ENCODE data around the gene PTX4. TPM values are rescaled to one million over a fixed set of nuclear protein-coding genes. Genes with fewer than 3 reads are reported as not detected.

The PTX4 gene
- total RNA-seq, 1 donor from 2014 or later = 1.0 TPM

GRCh38 chr16:1494129-1494640 is 5.4 kb upstream of the PTX4 start:
- Histone ChIP-seq H3K9me3 (ENCODE audit: control insufficient read depth in 3 of 3, low read length in 3 of 3) (no peaks in the 10 kb centered on the region), H3K36me3 (ENCODE audit: control insufficient read depth in 3 of 3, insufficient read depth in 3 of 3, low read length in 3 of 3) (peaks cover 26 to 35% (median 33%) of the 10 kb centered on the region in 3 donors), H3K27me3 (ENCODE audit: control insufficient read depth in 3 of 3, insufficient read depth in 3 of 3, low read length in 3 of 3) (no peaks in the 10 kb centered on the region), H3K4me1 (ENCODE audit: control insufficient read depth in 3 of 3, insufficient read depth in 3 of 3, low read length in 3 of 3) (peaks cover 20 to 22% (median 22%) of the 10 kb centered on the region in 3 donors), H3K4me3 (ENCODE audit: low read length in 3 of 3) (peak overlapping the region; percentile 78 to 86 (median 86)), H3K9ac (ENCODE audit: low read depth in 1 of 3, low read length in 3 of 3) (peak overlapping the region; percentile 77 to 90 (median 84)), H3K27ac (ENCODE audit: low read depth, low read length) (peak overlapping the region; percentile 87)

- Histone ChIP-seq H3K9me3 (ENCODE audit: control insufficient read depth in 3 of 3, low read length in 3 of 3) (no peaks in the 10 kb centered on the region), H3K9ac (ENCODE audit: low read depth in 1 of 3, low read length in 3 of 3) (peak overlapping the region; percentile 77 to 90 (median 84)), H3K36me3 (ENCODE audit: control insufficient read depth in 3 of 3, insufficient read depth in 3 of 3, low read length in 3 of 3) (peaks cover 22 to 30% (median 29%) of the 10 kb centered on the region in 3 donors), H3K4me3 (ENCODE audit: low read length in 3 of 3) (peak overlapping the region; percentile 78 to 86 (median 86)), H3K27me3 (ENCODE audit: control insufficient read depth in 3 of 3, insufficient read depth in 3 of 3, low read length in 3 of 3) (no peaks in the 10 kb centered on the region), H3K27ac (ENCODE audit: low read depth, low read length) (peak overlapping the region; percentile 87), H3K4me1 (ENCODE audit: control insufficient read depth in 3 of 3, insufficient read depth in 3 of 3, low read length in 3 of 3) (peaks cover 20 to 22% (median 22%) of the 10 kb centered on the region in 3 donors)
These were observed 5.0 kb upstream of the PTX4 start for GRCh38 chr16:1493746-1494094.

- Histone ChIP-seq H3K27me3 (ENCODE audit: control insufficient read depth in 3 of 3, insufficient read depth in 3 of 3, low read length in 3 of 3) (no peaks in the 10 kb centered on the region), H3K9ac (ENCODE audit: low read depth in 1 of 3, low read length in 3 of 3) (peak within 1 kb of the TSS; percentile 80 to 90 (median 84)), H3K9me3 (ENCODE audit: control insufficient read depth in 3 of 3, low read length in 3 of 3) (no peaks in the 10 kb centered on the region), H3K4me3 (ENCODE audit: low read length in 3 of 3) (peak within 1 kb of the TSS; percentile 81 to 86 (median 86)), H3K36me3 (ENCODE audit: control insufficient read depth in 3 of 3, insufficient read depth in 3 of 3, low read length in 3 of 3) (peaks cover 21 to 29% (median 28%) of the 10 kb centered on the region in 3 donors), H3K27ac (ENCODE audit: low read depth, low read length) (peak within 1 kb of the TSS; percentile 87), H3K4me1 (ENCODE audit: control insufficient read depth in 3 of 3, insufficient read depth in 3 of 3, low read length in 3 of 3) (peaks cover 20 to 22% (median 22%) of the 10 kb centered on the region in 3 donors)
These were observed 4.4 kb upstream of the PTX4 start, which contains the start of gene TELO2 for GRCh38 chr16:1492923-1493745. Gene TELO2 (plus strand): TSS chr16:1493360. CDS start chr16:1494282, 922 bp downstream.

- H3K27ac ChIP-seq (ENCODE audit: low read depth, low read length) = peak overlapping the region; percentile 87
- peak overlapping the region; percentile 81 to 86 (median 86) for H3K4me3 ChIP-seq (ENCODE audit: low read length in 3 of 3)
- H3K4me1 ChIP-seq (ENCODE audit: control insufficient read depth in 3 of 3, insufficient read depth in 3 of 3, low read length in 3 of 3) = peaks cover 20 to 22% (median 22%) of the 10 kb centered on the region in 3 donors
- peaks cover 16 to 24% (median 23%) of the 10 kb centered on the region in 3 donors for H3K36me3 ChIP-seq (ENCODE audit: control insufficient read depth in 3 of 3, insufficient read depth in 3 of 3, low read length in 3 of 3)
- peak overlapping the region; percentile 80 to 90 (median 81) for H3K9ac ChIP-seq (ENCODE audit: low read depth in 1 of 3, low read length in 3 of 3)
- no peaks in the 10 kb centered on the region for H3K9me3 ChIP-seq (ENCODE audit: control insufficient read depth in 3 of 3, low read length in 3 of 3)
- no peaks in the 10 kb centered on the region for H3K27me3 ChIP-seq (ENCODE audit: control insufficient read depth in 3 of 3, insufficient read depth in 3 of 3, low read length in 3 of 3)
These were observed 3.6 kb upstream of the PTX4 start for GRCh38 chr16:1492082-1492922.

GRCh38 chr16:1491327-1491726 is 2.6 kb upstream of the PTX4 start:
- H3K9ac ChIP-seq (ENCODE audit: low read depth in 1 of 3, low read length in 3 of 3) = no peak overlapping the region
- no peak overlapping the region for H3K4me3 ChIP-seq (ENCODE audit: low read length in 3 of 3)
- H3K36me3 ChIP-seq (ENCODE audit: control insufficient read depth in 3 of 3, insufficient read depth in 3 of 3, low read length in 3 of 3) = peaks cover 10 to 15% (median 14%) of the 10 kb centered on the region in 3 donors
- no peaks in the 10 kb centered on the region for H3K9me3 ChIP-seq (ENCODE audit: control insufficient read depth in 3 of 3, low read length in 3 of 3)
- H3K27me3 ChIP-seq (ENCODE audit: control insufficient read depth in 3 of 3, insufficient read depth in 3 of 3, low read length in 3 of 3) = no peaks in the 10 kb centered on the region
- H3K27ac ChIP-seq (ENCODE audit: low read depth, low read length) = no peak overlapping the region
- peaks cover 20 to 22% (median 22%) of the 10 kb centered on the region in 3 donors for H3K4me1 ChIP-seq (ENCODE audit: control insufficient read depth in 3 of 3, insufficient read depth in 3 of 3, low read length in 3 of 3)

GRCh38 chr16:1489077-1489476 is 333 bp upstream of the PTX4 start:
- peaks cover 10 to 12% (median 10%) of the 10 kb centered on the region in 3 donors for H3K4me1 ChIP-seq (ENCODE audit: control insufficient read depth in 3 of 3, insufficient read depth in 3 of 3, low read length in 3 of 3)
- no peaks in the 10 kb centered on the region for H3K27me3 ChIP-seq (ENCODE audit: control insufficient read depth in 3 of 3, insufficient read depth in 3 of 3, low read length in 3 of 3)
- H3K36me3 ChIP-seq (ENCODE audit: control insufficient read depth in 3 of 3, insufficient read depth in 3 of 3, low read length in 3 of 3) = no peaks in the 10 kb centered on the region
- H3K9me3 ChIP-seq (ENCODE audit: control insufficient read depth in 3 of 3, low read length in 3 of 3) = no peaks in the 10 kb centered on the region
- H3K27ac ChIP-seq (ENCODE audit: low read depth, low read length) = no peak overlapping the region
- H3K9ac ChIP-seq (ENCODE audit: low read depth in 1 of 3, low read length in 3 of 3) = no peak overlapping the region
- H3K4me3 ChIP-seq (ENCODE audit: low read length in 3 of 3) = no peak overlapping the region

- Histone ChIP-seq H3K27me3 (ENCODE audit: control insufficient read depth in 3 of 3, insufficient read depth in 3 of 3, low read length in 3 of 3) (peaks cover 0 to 3% (median 0%) of the 10 kb centered on the region in 3 donors), H3K36me3 (ENCODE audit: control insufficient read depth in 3 of 3, insufficient read depth in 3 of 3, low read length in 3 of 3) (no peaks in the 10 kb centered on the region), H3K4me3 (ENCODE audit: low read length in 3 of 3) (no peak overlapping the region), H3K9me3 (ENCODE audit: control insufficient read depth in 3 of 3, low read length in 3 of 3) (no peaks in the 10 kb centered on the region), H3K9ac (ENCODE audit: low read depth in 1 of 3, low read length in 3 of 3) (no peak overlapping the region), H3K4me1 (ENCODE audit: control insufficient read depth in 3 of 3, insufficient read depth in 3 of 3, low read length in 3 of 3) (peaks cover 5 to 7% (median 6%) of the 10 kb centered on the region in 3 donors), H3K27ac (ENCODE audit: low read depth, low read length) (no peak overlapping the region)
These were observed 616 bp downstream of the PTX4 start for GRCh38 chr16:1488054-1488601.

GRCh38 chr16:1487395-1488053 is 1.2 kb downstream of the PTX4 start:
- Histone ChIP-seq H3K4me3 (ENCODE audit: low read length in 3 of 3) (no peak overlapping the region), H3K27me3 (ENCODE audit: control insufficient read depth in 3 of 3, insufficient read depth in 3 of 3, low read length in 3 of 3) (peaks cover 0 to 3% (median 0%) of the 10 kb centered on the region in 3 donors), H3K9me3 (ENCODE audit: control insufficient read depth in 3 of 3, low read length in 3 of 3) (no peaks in the 10 kb centered on the region), H3K27ac (ENCODE audit: low read depth, low read length) (no peak overlapping the region), H3K9ac (ENCODE audit: low read depth in 1 of 3, low read length in 3 of 3) (no peak overlapping the region), H3K36me3 (ENCODE audit: control insufficient read depth in 3 of 3, insufficient read depth in 3 of 3, low read length in 3 of 3) (no peaks in the 10 kb centered on the region), H3K4me1 (ENCODE audit: control insufficient read depth in 3 of 3, insufficient read depth in 3 of 3, low read length in 3 of 3) (peaks cover under 1 to 2% (median 1%) of the 10 kb centered on the region in 3 donors)

Measured in skeletal muscle tissue (tissue), 4 donors.